SK-N-MC (cell line): ENCODE data around the gene ZNF304.
A peak's percentile ranks its signal among the peaks of the same experiment; 100 is the strongest.

Experiments used
- DNase-seq: peaks from one replicate; pipeline ENCODE4 v3.0.0-alpha.2; 2011; ENCODE audit warnings: low read depth, low spot score
- H3K27ac ChIP-seq: fragments of 200-600 bp; sonication (generic); 2 replicates; pipeline ENCODE4 v1.5.1; 2016; ENCODE audit warnings: mixed run types
- H3K36me3 ChIP-seq: fragments of 200-600 bp; sonication (generic); 2 replicates; pipeline ENCODE4 v1.6.1; 2017; ENCODE audit warnings: antibody characterized with exemption, low read length, mixed read lengths; ENCODE audit not compliant: insufficient read depth
- H3K4me3 ChIP-seq: fragments of 200-600 bp; sonication (generic); 2 replicates; pipeline ENCODE4 v1.5.1; 2016
- H3K9ac ChIP-seq: fragments of 200-600 bp; sonication (generic); 2 replicates; pipeline ENCODE4 v1.8.0; 2017; ENCODE audit warnings: mixed run types, mixed read lengths; ENCODE audit not compliant: insufficient read length
- H3K9me3 ChIP-seq: fragments of 200-600 bp; sonication (generic); 2 replicates; pipeline ENCODE4 v1.6.1; 2017; ENCODE audit warnings: low read depth, mild to moderate bottlenecking, antibody characterized with exemption, low read length, moderate library complexity, mixed read lengths
- EZH2 ChIP-seq: fragments of 200-600 bp; sonication (generic); IDR thresholded peaks from one replicate; pipeline ENCODE4 v1.6.1; 2017; ENCODE audit warnings: antibody characterized with exemption
- FOXP2 ChIP-seq: optimal IDR thresholded peaks from 2 replicates; pipeline ENCODE3; 2011; ENCODE audit warnings: mild to moderate bottlenecking, moderate library complexity; ENCODE audit not compliant: insufficient read depth; ENCODE audit errors: extremely low read length, control extremely low read depth
- POLR2AphosphoS5 ChIP-seq: IDR thresholded peaks from 2 replicates; pipeline ENCODE4 v1.6.1; 2012; ENCODE audit warnings: mild to moderate bottlenecking, low read depth, low read length, borderline replicate concordance

The ZNF304 gene

DNA sequence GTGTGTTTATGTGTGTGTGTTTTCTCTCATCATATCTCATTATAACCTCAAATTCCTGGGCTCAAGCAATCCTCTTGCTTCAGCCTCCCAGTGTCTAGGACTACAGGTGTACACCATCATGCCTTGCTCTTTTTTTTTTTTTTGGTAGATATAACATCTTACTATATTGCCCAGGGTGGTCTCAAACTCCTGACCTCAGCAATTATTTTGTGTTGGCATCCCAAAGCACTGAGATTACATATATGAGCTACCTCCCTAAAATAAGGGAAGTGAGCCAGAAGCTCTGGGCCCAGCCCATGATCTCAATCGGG lies 31.2 kb upstream of the ZNF304 start:
- Histone ChIP-seq H3K27ac (peak overlapping the region; percentile 70), H3K9ac (peak overlapping the region; percentile 98), H3K4me3 (peak overlapping the region; percentile 93), H3K36me3 (peaks cover 20% of the 10 kb centered on the region), H3K9me3 (no peaks in the 10 kb centered on the region)
- no peak for DNase-seq
- TF ChIP-seq EZH2 (no peak), FOXP2 (no peak), POLR2AphosphoS5 (no peak)

DNA sequence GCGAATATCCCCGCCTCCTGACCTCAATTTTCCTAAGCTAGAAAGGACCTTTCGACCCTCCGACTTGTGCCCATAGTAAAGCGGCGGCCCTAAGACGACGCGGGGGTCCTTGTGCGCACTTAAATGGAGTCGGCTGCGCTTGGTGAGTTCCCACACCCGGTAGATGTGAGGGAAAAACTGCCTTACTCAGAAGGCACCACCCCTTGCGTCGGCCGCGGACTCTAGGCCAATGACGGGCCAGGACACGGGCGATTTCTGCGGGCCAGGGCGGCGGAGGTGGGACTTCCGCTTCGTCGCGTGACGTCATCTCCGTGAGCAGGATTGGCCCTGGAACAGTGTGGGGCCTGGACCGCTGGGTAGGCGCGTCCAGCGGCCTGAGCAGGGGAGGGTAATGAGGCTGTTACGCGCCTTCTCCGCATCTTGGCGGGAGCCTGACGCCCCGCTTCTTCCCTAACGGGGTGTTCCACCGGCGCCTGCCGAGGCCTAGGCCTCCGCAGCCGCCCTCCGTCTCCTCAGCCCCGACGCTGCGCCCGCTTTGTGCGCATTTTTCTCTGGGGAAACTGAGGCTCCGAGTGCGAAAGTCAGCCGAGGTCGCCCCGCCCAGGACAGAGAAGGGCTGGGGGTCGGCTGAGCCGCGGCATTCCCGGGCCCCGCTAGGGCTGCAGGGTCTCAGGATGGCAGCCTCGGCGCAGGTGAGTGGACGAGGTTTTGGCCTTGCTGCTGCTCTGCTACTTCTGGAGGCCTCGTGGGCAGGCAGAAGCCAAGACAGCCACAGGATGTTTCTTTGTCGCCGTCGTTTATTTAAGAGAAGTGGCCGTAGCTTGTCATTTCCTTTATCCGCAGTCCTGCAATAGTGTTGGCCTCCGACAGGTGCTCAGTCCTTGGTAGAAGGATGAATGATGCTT lies 30.6 kb upstream of the ZNF304 start, which contains the start of gene ZNF543:
TSS of gene ZNF543 (plus strand) at position 293 of the 905 bp plus-strand sequence. CDS start at position 675, 382 bp downstream.
- Histone ChIP-seq H3K36me3 (peaks cover 26% of the 10 kb centered on the region), H3K27ac (peak within 1 kb of the TSS; percentile 70), H3K4me3 (peak within 1 kb of the TSS; percentile 93), H3K9ac (peak within 1 kb of the TSS; percentile 98), H3K9me3 (no peaks in the 10 kb centered on the region)
- DNase-seq: peak; percentile 58
- TF ChIP-seq EZH2 (no peak), FOXP2 (no peak), POLR2AphosphoS5 (peak; percentile 87)

- H3K9me3 ChIP-seq: no peaks in the 10 kb centered on the region
- TF ChIP-seq POLR2AphosphoS5 (no peak), FOXP2 (no peak), EZH2 (no peak)
- no peak overlapping the region for H3K27ac ChIP-seq
- peaks cover 33% of the 10 kb centered on the region for H3K36me3 ChIP-seq
- peak overlapping the region; percentile 98 for H3K9ac ChIP-seq
- DNase-seq: no peak
- H3K4me3 ChIP-seq: peak overlapping the region; percentile 93
Measured at GRCh38 chr19:57321116-57321515, 30.0 kb upstream of the ZNF304 start.

- Histone ChIP-seq H3K36me3 (peaks cover 39% of the 10 kb centered on the region), H3K9me3 (no peaks in the 10 kb centered on the region), H3K27ac (no peak overlapping the region), H3K4me3 (peak overlapping the region; percentile 93), H3K9ac (peak overlapping the region; percentile 98)
- TF ChIP-seq POLR2AphosphoS5 (no peak), FOXP2 (no peak), EZH2 (no peak)
- DNase-seq: no peak
Measured at GRCh38 chr19:57321751-57322150, 29.3 kb upstream of the ZNF304 start.

DNA sequence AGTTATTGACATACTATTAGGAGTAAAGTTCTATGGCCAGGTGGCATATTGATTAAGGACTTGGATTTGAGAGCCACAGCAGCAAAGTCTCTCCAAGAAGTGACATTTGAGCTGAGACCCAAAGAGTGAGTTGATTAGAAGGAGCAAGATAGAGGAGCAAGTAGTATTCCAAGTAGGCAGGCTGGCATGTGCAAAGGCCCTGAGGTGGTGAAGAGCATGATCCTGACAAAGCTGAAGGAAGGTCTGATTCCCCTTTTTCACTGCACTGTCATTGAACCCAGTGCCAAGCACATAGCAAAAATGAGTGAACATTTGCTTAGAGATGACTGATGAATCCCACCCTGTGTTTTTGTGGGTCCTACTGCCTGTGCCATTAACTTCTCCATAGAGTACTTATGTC lies 26.1 kb upstream of the ZNF304 start:
- no peak for DNase-seq
- Histone ChIP-seq H3K27ac (no peak overlapping the region), H3K9me3 (0 out of 2 replicates have a peak, but pooled peaks cover 4% of the 10 kb centered on the region), H3K9ac (no peak overlapping the region), H3K36me3 (peaks cover 70% of the 10 kb centered on the region), H3K4me3 (no peak overlapping the region)
- no peak for TF ChIP-seq EZH2
- TF ChIP-seq FOXP2: no peak
- TF ChIP-seq POLR2AphosphoS5: no peak

GRCh38 chr19:57327993-57328392 lies 23.1 kb upstream of the ZNF304 start:
- no peak overlapping the region for H3K27ac ChIP-seq
- H3K9ac ChIP-seq: no peak overlapping the region
- DNase-seq: no peak
- H3K9me3 ChIP-seq: 0 out of 2 replicates have a peak, but pooled peaks cover 4% of the 10 kb centered on the region
- TF ChIP-seq EZH2: no peak
- no peak for TF ChIP-seq FOXP2
- TF ChIP-seq POLR2AphosphoS5: no peak
- peaks cover 73% of the 10 kb centered on the region for H3K36me3 ChIP-seq
- no peak overlapping the region for H3K4me3 ChIP-seq

DNA sequence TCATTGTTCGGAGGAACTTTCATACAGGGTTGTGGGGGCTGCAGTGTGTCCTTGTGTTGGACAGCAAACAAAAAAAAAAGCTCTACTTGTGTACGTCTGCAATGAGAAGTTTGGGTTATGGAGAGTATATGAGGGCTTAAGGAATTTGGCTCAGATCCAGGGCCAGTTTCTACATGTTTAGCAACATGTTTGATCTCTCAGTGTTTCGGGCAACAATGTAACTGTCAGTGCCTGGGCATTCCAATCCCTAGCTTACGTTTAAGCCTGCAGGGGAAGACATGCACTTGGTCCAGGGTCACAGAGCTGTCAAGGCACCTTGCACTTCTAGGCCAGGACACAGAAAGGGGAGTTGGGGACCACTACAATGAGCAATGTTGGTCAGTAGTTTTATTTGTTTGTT lies 16.9 kb upstream of the ZNF304 start:
- Histone ChIP-seq H3K36me3 (peaks cover 11% of the 10 kb centered on the region), H3K9me3 (no peaks in the 10 kb centered on the region), H3K9ac (no peak overlapping the region), H3K27ac (no peak overlapping the region), H3K4me3 (no peak overlapping the region)
- TF ChIP-seq EZH2: no peak
- no peak for TF ChIP-seq POLR2AphosphoS5
- no peak for TF ChIP-seq FOXP2
- no peak for DNase-seq

GRCh38 chr19:57338877-57339276 lies 12.2 kb upstream of the ZNF304 start:
- H3K4me3 ChIP-seq: no peak overlapping the region
- H3K9me3 ChIP-seq: no peaks in the 10 kb centered on the region
- no peak for DNase-seq
- no peak for TF ChIP-seq POLR2AphosphoS5
- no peak for TF ChIP-seq EZH2
- no peak for TF ChIP-seq FOXP2
- no peak overlapping the region for H3K9ac ChIP-seq
- no peaks in the 10 kb centered on the region for H3K36me3 ChIP-seq
- no peak overlapping the region for H3K27ac ChIP-seq

DNA sequence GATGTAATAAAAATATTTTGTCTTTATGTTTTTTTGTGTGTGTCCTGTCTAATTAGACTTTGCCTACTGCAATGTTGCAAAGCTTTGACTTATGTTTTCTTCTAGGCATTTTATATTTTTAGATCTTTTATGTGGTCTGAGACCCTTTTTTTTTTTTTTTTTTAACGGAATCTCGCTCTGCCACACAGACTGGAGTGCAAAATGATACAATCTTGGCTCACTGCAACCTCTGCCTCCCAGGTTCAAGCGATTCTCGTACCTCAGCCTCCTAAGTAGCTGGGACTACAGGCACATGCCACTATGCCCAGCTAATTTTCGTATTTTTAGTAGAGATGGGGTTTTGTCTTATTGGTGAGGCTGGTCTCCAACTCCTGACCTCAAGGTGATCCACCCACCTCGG lies 8.5 kb upstream of the ZNF304 start:
- DNase-seq: no peak
- H3K4me3 ChIP-seq: no peak overlapping the region

More for the DNA sequence above, 8.5 kb upstream of the ZNF304 start:
- TF ChIP-seq POLR2AphosphoS5 (no peak), FOXP2 (no peak), EZH2 (no peak)
- H3K9me3 ChIP-seq: no peaks in the 10 kb centered on the region
- H3K9ac ChIP-seq: no peak overlapping the region
- H3K36me3 ChIP-seq: no peaks in the 10 kb centered on the region
- H3K27ac ChIP-seq: no peak overlapping the region
